Suprapubic skin (tissue), 4 donors: ENCODE results near the gene KRT40.

Experiments used
- CTCF ChIP-seq, 2 donors: fragments of 200-600 bp in 1 of 2; fragments of 450-650 bp in 1 of 2; sonication (generic) in 1 of 2; IDR thresholded peaks; one replicate each; pipeline ENCODE4 v1.5.1; 2016 to 2019; ENCODE audit warnings: antibody characterized with exemption in 2 of 2, mild to moderate bottlenecking in 1 of 2, moderate library complexity in 1 of 2
- EP300 ChIP-seq: sonication (generic); formaldehyde crosslinking; IDR thresholded peaks from one replicate; pipeline ENCODE4 v1.6.1; 2017; ENCODE audit warnings: antibody characterized with exemption
- POLR2A ChIP-seq, 2 donors: fragments of 450-650 bp; IDR thresholded peaks; one replicate each; pipeline ENCODE4 v1.6.1; 2017; ENCODE audit warnings: antibody characterized with exemption in 2 of 2, mild to moderate bottlenecking in 2 of 2, moderate library complexity in 2 of 2
- POLR2AphosphoS5 ChIP-seq, 3 donors: sonication (generic); formaldehyde crosslinking; IDR thresholded peaks; one replicate each; pipeline ENCODE4 v1.6.1; 2017; ENCODE audit warnings: antibody characterized with exemption in 3 of 3

GRCh38 chr17:40975516-40975915 is 8.6 kb downstream of the KRT40 start:
- TF ChIP-seq CTCF (IDR thresholded peaks at IDR 0.05) (no peak), POLR2A (IDR thresholded peaks at IDR 0.05) (no peak), EP300 (no peak), POLR2AphosphoS5 (IDR thresholded peaks at IDR 0.05) (no peak)
